Measurements from ENCODE around the gene ARF3. TPM values are rescaled to one million over a fixed set of nuclear protein-coding genes. Genes with fewer than 3 reads are reported as not detected.

ARF3 gene
- polyA plus RNA-seq, 5 donors, result 91.5 to 109 (median 103) TPM

GRCh38 chr12:48968467-48968866 is 11.2 kb upstream of the ARF3 start:
- no peak for DNase-seq

DNA sequence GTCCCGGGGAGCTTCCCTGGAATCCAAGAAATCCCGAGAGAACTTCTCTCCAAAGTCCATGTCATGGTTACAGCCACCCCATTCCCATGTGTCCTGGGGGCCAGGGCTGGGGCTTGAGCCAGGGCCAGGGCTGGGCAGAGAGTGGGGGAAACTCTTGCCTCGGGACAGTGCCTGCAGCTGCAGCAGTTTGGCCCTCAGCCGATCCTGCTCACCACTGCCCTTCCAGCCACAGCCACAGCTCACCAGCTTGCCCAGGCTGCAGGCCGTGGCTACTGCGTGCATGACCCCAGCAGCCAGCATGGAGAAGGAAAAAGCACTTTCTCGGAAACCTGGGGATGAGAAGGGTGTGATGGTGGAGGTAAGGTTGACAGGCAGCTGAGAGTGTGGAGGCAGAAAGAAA is 10.7 kb upstream of the ARF3 start:
- no peak for DNase-seq

DNA sequence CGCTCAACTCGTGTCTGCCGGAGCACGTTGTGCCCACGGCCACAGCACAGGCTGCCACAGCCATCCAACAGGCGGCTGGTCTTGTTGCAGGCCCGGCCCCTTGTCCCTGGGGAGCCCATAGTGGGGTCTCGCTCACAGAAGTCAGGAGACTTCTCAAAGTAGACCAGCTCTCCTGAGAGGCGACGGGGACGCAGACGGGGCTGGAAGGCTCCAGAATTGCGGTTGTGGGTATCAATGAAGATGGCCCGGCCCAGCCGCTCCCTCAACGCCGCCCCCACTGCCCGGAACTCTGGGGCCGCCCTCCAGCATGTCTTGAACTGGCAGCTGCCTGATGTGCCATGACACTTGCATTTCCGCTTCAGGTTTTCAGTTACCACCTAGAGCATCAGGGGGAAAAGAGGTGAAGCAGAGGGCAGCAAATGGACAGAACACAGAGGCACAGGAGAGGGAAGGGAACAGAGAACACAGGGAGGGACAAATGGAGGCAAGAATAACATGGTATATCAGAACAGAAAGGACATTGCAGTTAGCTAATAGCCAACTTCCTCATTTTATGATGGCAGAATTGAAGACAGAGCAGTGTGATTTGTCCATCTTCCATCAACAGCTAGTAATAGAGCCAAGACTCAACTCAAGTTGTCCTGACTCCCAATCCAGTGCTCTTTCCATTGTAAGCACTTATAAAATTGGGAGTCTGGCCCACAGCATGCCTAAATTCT is 9.0 kb upstream of the ARF3 start:
- no peak for DNase-seq

DNA sequence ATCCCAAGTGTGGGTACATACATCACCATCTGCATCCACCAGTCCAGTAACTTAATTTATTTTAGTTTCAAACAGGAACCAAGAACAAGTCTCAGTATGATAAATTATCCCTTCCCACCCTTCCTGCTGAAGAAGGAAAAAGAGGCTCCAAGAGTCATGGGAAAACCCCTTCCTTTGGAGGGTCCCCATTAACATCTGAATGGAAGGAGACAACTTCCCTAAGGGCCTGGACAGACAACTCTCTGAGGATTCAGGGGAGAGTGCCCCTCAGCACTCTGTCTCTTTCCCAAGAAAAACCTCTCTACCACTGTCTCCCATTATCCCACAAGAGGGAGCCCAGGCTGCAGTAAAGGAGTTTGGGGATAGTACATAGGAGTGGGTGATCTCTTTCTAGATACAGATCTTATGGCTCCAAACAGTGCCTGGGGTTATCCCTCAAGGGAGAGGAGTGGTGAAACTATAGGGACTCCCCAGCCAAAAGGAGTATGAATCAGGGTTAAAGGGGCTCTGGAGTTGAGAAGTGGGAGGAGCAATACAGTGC is 8.1 kb upstream of the ARF3 start:
- no peak for DNase-seq

- DNase-seq, result no peak
Observed at GRCh38 chr12:48961801-48962200, 4.5 kb upstream of the ARF3 start.

DNA sequence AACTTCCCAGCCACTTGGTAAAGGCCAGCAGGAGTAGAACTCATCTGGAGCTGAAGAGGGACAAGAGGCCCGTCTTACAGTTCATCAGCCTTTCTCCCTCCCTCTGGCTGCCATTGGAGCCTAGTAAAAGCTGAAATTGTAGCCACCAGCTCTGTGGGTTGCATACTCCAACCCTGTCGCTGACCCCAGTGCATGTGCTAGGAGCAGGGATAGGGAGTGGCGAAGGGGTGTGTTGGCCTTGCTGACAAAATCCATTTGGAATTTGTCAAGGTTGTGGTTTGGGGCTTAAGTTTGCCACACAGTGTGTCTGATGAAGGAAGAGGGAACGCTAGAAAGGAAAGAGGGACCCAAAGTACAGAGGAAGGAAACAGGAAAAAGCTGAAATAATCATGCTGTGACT is 4.0 kb upstream of the ARF3 start:
- DNase-seq, result no peak

- no peak for DNase-seq
Observed at GRCh38 chr12:48960834-48961233, 3.5 kb upstream of the ARF3 start.

DNA sequence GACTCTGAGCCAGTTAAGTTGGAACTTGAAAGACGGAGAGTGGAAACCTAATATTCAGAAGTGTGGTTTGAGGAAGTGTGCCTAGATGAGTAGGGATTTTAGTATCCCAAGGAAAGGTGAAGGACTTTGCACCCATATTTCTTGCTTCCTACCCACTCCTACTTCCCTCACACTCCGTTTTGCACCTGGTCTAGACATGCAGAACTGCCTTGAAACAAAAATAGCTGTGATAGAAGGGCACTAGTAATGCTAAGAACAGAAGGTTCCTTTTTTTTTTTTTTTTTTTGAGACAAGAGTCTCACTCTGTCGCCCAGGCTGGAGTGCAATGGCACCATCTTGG is 732 bp upstream of the ARF3 start:
- DNase-seq, result no peak

DNA sequence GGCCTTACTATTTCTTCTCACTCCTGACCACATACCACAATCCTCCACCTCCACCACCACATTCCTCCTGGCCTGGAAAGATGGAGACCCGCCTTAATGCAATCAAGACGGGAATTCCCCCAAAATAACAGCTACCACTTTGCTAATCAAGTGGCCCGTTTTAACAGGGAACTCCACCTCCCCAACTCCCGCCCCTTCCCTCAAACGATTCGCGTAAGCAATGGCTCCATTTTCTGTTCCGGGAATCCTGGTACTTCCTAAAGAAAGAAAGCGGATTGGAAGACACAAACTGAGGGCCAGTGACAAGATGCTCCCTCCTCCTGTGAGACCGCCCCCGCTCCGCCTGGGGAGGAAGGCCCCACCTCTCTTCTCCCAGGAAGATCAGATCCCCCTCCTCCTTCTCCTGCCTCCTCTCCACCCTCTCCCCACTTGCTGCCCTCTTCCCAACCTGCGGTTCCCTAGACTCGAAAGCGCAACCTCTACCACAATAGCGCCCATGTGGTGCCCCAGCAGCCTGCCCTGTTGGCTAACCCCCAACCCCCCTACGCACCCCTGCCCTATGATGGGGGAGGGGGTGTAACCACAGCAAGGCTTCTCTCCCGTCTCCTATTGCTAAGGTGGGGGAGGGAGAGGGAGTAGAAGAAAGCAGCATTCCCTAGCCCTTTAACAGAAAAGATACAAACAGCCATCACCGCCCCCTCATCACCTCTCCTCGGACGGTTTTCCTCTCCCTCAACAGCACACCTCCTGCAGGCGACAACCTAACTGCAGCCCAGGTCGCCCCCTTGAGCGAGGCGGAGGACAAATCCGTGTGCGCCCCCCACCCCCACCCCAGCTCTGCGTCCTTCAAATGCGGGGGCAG is 777 bp downstream of the ARF3 start:
- DNase-seq, result peak; percentile 83 to 86

- no peak for DNase-seq
Observed at GRCh38 chr12:48954841-48955501, 2.3 kb downstream of the ARF3 start.

DNA sequence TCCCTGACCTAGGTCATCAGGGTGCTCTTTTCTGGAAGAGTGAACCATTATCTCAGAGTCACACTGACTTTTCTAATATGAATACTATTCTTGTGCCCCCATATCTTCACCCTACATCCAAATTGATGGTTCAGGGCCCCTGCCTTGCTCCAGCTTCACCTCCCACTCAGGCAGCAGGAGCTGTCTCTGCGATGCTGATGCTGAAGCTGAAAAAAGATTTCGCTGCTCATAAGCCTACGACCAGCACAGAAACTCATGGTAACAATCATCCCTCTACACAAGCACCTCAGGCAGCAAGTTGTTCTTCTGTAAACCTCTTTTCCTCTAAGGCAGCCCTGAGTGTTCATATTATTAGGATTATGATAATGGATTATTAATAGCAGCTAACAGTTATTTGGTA is 3.2 kb downstream of the ARF3 start:
- no peak for DNase-seq

DNA sequence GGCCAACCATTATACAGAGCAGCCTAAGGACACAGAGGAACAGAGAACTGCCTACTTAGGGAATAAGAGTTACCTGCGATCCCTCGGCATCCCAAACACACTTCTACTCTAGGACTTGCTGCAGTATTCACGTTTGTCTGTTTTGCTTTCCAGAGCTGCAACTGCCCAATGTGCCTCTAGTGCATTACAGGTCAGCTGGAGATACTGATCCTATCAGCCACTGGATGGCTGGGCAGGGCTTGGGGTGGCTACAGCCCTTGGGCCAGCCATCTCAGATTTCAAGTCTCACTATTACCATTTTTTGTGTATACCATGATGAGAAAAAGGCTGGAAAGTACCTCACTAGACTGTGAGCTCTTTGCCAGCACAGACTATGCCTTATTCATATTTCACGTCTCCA is 4.6 kb downstream of the ARF3 start:
- DNase-seq, result no peak

DNA sequence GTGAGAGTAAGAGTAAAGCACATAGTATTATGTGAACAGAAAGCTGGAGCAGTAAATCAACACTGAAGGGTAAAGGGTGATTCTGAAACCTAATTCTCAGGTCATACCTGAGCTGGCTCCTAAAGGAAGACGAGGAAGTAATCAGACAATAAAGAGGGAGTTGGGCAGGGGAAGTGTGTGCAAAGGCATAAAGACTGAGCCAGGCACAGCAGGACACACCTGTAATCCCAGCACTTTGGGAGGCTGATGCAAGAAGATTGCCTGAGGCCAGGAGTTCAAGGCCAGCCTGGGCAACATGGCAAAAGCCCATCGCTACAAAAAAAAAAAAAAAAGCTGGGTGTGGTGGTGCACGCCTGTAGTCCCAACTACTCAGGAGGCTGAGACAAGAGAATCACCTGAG is 9.6 kb downstream of the ARF3 start:
- no peak for DNase-seq

DNA sequence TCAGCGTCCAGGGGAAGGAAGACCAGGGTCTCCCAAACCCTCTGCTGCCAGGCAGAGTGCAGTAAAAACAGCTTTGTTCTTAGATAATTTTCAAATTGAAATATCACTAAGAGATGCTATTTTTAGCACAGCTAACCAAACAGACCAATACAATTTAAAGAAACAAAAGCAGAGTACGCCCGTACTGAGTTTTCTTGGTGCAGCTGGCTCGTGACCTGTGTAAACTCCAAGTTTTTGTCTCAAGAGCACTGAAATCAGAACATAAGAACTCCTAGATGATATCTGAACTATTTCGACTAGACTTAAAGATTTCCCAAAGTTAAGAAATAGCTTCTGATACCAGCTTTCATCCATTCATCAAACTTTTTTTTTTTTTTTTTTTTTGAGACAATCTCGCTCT is 10.3 kb downstream of the ARF3 start:
- no peak for DNase-seq

- DNase-seq, result no peak
Observed at GRCh38 chr12:48946205-48946604, 11.1 kb downstream of the ARF3 start.

DNA sequence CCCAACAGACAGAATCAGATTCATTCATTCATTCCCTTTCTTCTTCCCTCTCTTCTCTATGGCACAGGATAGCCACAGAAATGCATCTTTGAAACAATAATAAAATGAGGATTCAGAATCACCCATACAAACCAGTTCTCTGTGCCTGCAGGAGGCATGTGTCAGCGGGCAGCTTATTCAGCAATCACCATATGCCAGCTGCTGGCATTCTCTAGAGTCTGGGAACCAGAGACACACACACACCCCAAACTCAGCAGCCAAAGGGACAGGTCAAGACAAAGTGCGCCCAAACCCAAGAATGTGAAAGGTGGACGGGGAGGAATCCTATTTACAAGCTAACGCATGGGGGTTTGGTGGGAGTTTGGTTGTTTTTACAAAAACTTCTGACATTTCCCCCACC is 14.1 kb downstream of the ARF3 start:
- no peak for DNase-seq

DNA sequence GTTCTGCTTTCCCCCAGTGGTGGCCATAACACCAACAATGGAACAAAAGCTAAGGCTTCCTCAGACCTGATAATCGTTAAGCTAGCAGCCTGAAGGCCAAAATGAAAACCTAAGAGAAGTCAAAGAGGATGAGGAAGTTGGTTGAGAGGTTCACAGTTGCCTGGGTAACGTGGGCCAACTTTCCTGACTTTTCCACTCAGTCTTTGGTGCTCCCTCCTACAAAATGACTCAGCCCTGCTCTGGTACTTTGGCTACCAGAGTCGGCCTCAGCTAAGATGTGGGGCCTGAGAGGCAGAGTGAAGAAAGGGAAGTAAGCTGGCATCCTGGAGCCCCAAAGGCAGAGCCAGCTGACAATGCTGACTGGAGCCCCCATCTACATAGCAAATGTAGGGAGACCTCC is 17.1 kb downstream of the ARF3 start:
- no peak for DNase-seq

DNA sequence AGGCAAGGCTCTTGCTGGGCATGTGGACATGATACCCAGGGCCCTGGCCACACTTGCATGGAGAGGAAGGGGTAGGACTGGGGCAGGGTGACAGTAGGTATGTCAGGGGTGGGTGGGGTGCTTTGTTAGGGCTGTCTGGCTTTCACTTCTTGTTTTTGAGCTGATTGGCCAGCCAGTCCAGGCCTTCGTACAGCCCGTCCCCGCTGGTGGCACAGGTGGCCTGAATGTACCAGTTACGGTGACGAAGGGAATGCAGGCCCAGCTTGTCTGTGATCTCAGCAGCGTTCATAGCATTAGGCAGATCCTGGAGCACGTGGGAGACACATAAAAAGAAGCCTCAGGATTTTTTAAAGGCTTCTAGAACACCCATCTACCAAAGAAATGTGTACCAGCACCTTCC is 18.5 kb downstream of the ARF3 start:
- DNase-seq, result no peak

DNA sequence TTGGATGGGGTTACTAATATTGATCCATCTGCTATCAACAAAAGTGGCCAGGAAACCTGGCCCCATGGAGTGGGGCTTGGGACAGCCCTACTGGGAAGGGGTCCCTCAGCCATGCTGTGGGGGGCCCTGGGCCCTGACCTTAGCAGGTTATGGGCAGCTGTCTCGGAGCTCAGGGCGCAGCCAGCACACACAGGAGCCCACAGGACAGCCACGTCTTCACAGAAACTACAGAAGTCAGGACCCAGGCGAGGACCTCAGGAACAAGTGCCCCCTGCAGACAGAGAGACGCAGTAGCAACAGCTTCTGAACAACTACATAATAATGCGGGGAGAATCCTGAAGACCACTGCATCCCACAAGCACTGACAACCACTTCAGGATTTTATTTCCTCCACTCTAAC is 20.1 kb downstream of the ARF3 start:
- DNase-seq, result no peak

DNA sequence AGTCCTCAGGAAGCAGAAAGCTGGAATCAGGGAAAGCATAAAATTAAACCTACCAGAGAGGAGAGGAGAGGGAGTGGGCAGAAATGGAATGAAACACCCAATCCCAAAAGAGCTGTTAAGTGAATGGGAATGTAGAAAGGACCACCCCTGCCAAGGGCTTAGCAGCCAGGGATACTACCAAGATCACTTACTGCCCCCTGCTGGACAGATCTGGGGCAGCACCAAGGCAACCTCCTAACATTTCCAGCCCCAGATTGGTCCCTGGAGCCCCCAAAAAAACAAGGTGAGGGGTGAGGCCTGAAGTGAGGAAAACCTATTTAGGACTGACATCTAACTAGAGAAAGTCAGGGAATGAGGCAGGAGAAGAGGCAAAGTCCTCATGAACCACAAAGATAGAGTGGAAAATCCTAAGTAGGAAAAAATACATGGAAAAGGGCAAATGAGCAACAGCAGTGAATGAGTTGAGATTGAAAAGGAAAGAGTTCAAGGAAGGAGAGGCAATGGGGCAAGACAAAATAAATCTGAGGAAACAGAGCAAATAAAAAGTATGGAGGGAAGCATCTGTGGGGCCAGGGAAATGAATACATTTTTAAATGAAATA is 20.8 kb downstream of the ARF3 start:
- DNase-seq, result peak; percentile 38 to 57

DNA sequence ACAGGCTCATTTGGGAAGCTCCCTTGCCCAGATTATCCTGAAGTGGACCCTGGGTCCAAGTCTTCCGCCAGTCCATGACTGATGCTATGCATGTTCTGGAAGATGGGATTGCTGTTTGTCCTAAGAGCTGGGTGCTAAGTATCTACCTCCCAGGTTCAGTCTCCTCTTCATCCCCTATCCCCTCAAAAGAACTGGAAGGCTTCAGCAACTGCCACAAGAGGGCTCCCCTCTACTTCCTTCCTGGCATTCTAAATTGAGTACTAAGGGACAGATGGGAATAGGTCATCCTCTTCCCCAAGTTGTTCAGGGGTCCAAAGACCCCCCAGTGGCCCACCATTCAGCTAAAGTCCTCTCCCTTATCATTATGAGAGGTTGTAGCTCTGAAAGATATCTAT is 23.0 kb downstream of the ARF3 start:
- DNase-seq, result no peak

DNA sequence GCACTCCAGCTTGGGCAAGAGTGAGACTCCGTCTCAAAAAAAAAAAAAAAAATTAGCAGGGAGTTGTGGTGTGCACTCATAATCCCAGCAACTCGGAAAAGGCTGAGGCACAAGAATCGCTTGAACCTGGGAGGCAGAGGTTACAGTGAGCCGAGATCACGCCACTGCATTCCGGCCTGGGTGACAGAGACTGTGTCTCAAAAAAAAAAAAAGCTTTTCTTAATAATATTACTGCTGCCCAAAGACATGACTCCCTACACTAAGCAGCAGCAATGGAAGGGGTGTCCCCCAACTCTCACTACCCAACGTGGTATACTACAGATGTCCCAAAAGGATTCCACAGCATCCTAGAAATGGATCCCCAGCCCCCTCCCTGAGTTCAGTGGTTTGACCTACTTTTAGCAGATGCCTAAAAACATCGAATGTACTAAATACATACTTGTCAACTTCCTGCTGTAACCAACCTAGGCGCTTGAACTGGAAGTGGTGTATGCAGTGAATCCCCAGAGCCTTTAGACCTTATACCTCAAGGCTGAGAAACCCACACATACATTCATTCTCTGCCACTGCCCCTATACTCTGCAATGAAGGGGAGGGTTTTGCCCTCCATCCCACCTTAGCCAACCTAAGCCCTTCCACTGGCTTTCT is 23.5 kb downstream of the ARF3 start:
- DNase-seq, result no peak
